Stimulated activated CD8-positive, alpha-beta memory T cell treated with anti-CD3 and anti-CD28 coated beads, Interleukin-7, amount 100 ng/mL, for 1 hour (primary cell): Measurements from ENCODE around the gene FHL2.
"Not testable (repeated sequence)": the region's sequence is repeated elsewhere in the genome, so short reads cannot be mapped to it uniquely, and the experiment has no call there.

Source experiments
- DNase-seq, 2 donors: peaks; one replicate each; pipeline ENCODE4 v3.0.0-alpha.2; 2020; ENCODE audit warnings: low read depth in 2 of 2

The FHL2 gene, protein sequence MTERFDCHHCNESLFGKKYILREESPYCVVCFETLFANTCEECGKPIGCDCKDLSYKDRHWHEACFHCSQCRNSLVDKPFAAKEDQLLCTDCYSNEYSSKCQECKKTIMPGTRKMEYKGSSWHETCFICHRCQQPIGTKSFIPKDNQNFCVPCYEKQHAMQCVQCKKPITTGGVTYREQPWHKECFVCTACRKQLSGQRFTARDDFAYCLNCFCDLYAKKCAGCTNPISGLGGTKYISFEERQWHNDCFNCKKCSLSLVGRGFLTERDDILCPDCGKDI

DNA sequence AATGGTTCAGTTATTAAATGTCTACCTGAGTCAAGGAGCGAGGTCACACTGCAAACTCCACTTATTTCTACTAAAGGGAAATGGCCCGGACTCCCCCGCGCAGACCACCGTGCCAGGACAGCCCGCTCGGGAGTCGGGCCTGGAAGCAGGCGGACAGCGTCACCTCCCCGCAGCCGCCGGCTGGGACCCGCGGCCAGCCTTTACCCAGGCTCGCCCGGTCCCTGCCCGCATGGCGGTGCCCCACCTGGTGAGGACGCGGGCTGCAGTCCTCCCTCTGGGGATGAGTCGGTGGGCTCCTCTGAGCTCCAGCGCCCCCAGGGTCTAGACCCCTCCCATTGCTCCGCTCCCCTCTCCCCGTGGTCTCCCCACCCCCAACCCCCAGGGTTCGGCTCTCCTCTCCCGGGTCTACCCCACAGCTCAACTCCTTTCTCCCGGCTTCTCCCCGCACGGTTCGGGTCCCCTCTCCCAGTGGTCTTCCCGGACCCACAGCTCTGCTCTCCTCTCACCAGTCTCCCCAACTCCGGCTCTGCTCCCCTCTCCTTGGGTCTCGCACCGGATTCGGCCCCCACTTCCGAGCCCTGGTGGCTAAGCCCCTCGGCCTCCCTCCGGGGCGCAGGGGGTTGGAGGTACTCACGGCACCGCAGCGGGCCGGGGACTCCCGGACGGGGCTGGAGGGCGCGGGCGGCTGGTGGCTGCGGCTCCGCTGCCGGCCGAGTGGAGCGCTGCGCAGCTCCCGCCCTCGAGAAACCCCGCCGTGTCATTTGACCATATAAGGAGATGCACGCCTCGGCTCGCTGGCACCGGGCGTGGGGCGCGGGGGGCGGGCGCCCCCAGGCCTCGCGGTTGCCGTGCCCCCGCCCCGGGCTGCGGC is at the start of gene FHL2:
TSS of gene FHL2 (minus strand) at position 716 of the 871 bp plus-strand sequence. CDS start 12,535 bp downstream, outside the sequence.
- peak; percentile 18 to 42 for DNase-seq

DNA sequence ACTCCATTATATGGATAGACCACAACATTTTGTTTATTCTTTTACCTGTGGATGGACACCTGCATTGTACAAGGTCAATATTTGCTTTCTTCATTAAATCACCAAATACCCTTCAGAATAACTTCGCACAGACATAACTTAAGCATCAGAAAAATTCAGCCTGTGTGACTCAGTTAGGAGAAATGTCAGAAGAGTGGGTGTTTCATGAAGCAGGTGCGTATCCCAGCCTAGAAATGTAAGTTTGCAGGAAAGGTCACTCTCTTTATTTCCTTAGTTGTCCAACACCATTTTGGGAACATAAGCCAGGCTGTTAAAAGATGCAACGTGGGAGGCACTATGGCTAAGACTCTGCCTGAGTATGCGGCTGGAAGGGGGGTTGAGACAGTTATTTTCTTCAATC is 48.6 kb upstream of the FHL2 start:
- no peak for DNase-seq

- no peak for DNase-seq
These were observed 47.6 kb upstream of the FHL2 start for GRCh38 chr2:105446501-105446900.

DNA sequence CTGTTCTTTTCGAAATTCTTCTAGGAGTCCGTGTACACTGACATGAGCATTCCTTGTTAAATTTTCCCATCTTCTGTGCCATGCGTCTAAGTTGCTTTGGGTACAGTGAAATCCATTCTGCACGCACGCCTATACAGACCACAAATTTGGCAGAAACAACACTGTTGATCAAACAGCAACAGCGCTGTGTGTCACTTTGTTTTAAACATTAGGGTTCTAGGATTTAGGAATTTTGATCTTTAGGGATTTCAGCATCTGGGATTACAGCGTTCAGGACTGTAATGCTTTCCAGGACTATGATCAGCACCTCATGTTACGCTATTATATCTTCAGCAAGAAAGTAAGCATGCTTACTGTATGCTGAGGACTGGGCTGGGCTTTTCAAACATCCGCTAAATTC is 47.1 kb upstream of the FHL2 start:
- DNase-seq = no peak

DNA sequence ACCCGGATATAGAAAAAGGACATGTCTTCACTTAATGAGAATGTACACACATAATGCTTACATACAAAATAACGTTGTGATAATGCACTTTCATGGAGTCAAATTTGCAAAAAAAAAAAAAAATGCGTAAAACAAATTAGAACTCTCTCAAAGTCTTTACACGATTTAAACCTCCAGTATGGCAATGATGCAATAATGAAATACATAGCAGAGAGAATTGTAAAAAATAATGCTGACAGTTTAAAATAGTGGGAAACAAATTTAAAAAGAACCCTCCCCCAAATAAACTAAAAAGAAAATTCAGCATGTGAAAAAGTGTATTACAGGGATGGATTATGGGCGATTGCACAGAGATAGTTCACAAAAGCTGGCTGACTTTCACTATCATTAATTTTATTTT is 46.6 kb upstream of the FHL2 start:
- no peak for DNase-seq

- no peak for DNase-seq
These were observed 45.1 kb upstream of the FHL2 start for GRCh38 chr2:105443617-105444598.

DNA sequence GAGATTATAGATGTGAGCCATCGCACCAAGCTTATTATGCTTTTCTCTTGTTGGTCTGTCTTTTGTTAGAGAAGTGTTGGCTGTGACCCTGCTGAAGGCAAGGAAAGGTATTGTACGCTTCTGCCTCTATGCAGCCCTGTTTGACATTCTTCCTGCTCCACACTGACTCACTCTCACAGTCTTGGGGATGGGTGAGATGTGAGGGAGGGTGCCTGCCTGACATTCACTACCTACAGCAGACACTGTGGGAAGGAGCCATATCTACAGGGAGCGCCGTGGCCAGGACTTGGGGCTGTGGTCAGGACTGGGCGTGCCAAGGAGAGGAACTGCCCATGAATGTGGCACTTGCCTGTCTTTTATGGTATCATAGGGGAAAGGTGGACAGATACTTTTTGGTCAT is 43.9 kb upstream of the FHL2 start:
- no peak for DNase-seq

- no peak for DNase-seq
These were observed 43.2 kb upstream of the FHL2 start for GRCh38 chr2:105442056-105442455.

DNA sequence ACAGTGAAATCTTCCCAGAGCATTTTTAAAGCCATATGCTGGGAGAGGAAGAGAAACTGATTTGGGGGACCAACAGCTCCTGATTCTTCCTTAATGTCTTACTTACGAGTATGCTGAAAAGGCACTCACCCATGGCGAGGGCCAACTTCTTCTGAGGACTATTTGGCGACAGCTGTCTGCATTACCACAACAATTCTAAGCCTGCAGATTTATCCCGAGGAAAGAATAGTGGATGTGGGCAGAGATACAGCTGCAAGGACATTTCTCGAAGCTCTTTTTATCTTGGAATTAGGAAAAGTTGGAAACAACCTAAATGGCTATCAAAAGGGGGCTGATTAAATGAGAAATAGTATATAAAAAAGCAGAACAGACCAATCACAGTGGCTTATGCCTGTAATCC is 40.3 kb upstream of the FHL2 start:
- no peak for DNase-seq

DNA sequence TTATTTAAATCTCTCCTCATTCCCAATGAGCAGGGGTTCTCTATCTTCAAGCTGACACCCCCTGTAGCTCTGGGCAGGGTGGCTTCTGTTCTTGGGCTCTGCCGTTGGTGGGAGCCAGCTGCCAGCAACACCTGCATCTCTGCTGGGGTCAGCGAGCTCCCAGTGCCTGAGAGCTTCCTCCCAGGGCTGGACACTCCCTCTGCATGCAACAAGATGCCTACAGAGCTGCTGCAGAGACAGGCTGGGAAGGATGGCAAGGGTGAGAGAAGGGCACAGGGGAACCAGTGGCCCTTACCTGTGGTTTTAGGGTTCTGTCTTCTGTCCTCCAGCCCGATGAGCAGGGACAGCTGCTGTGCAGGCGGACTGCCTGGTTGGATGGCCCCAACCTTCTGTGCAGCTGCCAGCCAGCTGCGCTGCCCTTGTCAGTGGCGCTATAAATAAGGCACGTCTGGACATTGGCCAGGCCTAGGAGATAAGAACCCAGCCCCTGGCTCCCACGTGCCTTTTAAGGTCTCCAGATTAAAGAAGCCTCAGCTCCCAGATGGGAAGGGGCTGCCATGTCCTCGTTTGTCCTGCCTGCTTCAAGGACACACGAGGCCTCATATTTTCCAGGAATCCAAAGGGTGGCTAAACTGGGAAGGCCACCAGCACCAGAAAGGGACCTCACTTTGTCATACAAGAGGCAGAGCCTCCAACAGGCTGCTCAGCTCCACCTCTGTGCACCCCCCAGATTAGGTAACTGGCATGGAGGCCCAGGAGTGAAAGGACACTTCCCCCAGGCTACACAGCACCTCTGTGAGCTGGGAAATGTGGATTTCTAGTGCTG is 39.5 kb upstream of the FHL2 start:
- DNase-seq = no peak

DNA sequence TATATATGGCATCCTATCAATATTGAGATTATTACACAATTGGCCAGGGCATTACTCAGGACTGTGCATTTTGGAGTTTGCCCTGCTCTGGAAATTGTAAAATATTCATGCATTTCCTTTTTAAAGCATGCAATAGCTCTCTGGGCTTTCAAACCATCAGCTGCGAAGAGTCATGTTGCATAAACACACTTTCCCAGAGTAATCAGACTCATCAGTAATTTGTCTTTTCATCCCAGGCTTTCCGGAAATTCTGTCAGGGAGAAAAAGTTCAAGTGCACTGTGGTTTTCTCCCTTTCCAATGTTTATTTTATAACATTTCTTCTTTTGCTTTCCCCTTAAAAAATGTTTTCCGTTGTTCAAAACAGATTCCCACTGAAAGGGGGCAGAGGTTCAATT is 38.9 kb upstream of the FHL2 start:
- no peak for DNase-seq

- DNase-seq = no peak
These were observed 33.9 kb upstream of the FHL2 start for GRCh38 chr2:105432749-105433148.

DNA sequence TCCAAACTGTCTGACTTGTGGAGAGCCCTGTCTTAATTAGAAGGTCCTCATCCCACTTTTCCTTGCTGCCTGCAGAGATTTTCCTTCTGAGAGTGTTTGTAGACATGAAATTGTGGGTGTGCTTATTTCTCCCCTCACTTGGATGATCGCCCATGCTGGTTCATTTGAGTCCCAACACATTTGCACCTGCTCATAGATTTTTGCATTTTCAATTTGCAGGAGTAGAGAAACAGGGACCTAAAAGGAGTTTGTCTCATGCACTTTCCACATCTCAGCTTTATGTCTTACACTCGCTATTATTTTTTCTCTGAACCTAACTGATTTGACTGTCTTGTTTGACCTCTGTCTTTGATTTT is 33.2 kb upstream of the FHL2 start:
- no peak for DNase-seq

- DNase-seq = no peak
These were observed 32.7 kb upstream of the FHL2 start for GRCh38 chr2:105431367-105432043.

GRCh38 chr2:105428387-105429018 is 29.7 kb upstream of the FHL2 start:
- DNase-seq = no peak

DNA sequence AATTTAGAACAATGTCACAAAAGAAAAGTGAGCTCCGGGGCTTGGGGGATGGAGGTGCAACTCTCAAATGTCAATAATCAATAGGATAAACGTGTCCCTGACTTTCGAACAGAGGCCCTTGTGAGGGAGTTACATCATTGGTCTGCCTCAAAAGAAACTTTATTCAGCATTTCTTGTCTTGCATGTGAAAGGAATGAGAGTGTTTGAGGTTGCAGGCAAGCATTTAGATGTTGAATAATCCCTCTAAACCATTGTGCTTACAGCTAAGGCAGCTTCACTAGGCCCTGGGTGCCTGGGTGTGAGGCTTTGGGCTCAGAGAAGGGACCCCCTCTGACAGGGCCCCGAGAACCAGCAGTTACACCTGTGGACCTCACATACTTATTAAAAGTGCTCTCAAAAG is 28.6 kb upstream of the FHL2 start:
- DNase-seq = no peak

DNA sequence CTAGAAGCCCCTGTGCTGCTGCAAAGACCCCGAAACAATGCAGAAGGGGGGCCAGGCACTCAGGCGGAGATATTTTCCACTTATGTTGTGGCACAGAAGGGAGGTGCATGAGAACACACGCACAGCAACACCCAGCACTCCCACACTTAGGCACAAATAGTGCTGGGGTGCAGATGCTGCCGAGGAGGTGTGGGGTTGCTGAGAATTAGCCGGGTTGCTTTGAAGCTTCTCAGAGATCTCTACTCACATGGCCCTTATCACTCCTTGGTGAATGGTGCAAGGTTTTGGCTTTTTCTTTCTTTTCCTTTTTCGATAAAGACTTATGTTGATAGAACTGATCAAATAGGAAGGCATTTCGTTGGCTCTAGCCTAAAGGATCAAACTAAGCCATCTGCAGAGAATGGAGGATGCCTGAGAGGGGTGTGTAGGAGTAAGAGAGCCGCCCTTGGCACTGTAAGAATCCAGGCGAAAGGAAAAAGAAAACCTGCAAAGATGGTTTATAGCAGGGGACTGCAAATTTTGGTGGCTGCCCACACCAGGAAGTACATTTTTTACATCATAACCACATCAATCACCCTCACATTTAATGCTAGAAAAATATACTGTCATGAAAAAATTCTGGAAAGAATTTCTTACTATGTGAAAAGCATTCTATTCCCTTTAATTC is 27.9 kb upstream of the FHL2 start:
- no peak for DNase-seq

DNA sequence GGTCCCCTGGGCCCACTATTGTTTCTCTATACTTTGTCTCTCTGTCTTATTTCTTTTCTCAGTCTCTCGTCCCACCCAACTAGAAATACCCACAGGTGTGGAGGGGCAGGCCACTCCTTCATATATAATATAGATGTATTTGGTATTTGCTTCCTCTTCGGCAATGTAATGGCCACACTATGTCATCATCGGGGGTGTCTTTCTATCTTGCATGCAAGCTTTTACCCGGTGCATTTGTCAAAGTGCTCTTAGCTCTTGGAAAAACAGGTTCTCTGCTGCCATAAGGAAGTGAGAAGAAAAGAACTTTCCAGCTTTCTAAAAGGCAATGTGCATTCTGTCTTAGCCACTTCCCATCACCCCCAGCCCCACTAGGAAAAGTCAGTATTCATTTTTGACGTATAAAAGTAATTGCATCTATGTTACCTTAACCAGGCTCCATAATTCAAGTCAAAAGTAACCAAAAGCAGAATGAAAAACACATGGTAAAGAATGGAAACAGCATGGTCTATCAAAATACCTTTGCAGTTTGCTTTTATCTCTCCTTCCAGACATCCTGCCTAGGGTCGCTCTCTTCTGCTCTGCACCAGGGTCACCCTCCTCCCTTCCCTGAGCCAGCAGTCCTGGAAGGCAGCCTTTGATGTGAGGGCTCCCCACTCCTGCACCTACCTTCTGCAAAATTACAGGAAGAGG is 27.2 kb upstream of the FHL2 start:
- DNase-seq = no peak

GRCh38 chr2:105424836-105425235 is 26.0 kb upstream of the FHL2 start:
- not testable (repeated sequence) for DNase-seq
